ENCODE data around the gene SMC2.

DNA sequence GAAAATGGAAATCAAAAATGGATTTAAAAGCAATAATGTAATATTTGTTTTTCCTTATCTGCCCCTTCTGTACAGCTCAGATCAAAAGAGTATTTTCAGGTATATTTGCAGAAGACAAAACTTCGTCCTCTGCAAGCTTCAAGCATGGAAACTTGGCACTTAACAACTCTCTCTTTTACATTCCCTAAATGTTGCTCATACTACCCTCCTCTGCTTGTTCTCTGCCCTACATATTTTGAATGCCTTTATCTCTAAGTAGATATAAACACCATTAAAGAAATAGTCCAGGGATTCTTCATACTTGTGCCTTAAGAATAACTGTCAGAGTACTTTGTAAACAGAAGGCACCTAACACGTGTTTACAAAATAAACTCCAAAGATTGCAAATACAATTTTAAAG is 19.2 kb upstream of the SMC2 start:
- no peak for TF ChIP-seq CTCF (conservative IDR thresholded peaks at IDR 0.05)
- TF ChIP-seq ZFX (IDR thresholded peaks at IDR 0.05) = no peak

Data from C4-2B (cell line).